HG03565 (cell line): ENCODE results near the gene ETFDH.
"Not testable (repeated sequence)": the region's sequence is repeated elsewhere in the genome, so short reads cannot be mapped to it uniquely, and the experiment has no call there.

Experiments used
- ATAC-seq: cut with Tn5 transposase; IDR thresholded peaks from one replicate; pipeline ENCODE4 v1.9.1; 2021; ENCODE audit warnings: mild to moderate bottlenecking, moderate library complexity; ENCODE audit not compliant: unreplicated experiment

The ETFDH gene

GRCh38 chr4:158671915-158672806, at the start of gene ETFDH:
ETFDH (plus strand) TSS chr4:158672296; CDS start chr4:158672457, 161 bp downstream.
- ATAC-seq = peak; percentile 78

GRCh38 chr4:158624889-158625478, 47.1 kb upstream of the ETFDH start:
- ATAC-seq = peak; percentile 97

GRCh38 chr4:158625544-158625943, 46.6 kb upstream of the ETFDH start:
- no peak for ATAC-seq

GRCh38 chr4:158630893-158631292, 41.2 kb upstream of the ETFDH start:
- no peak for ATAC-seq

GRCh38 chr4:158636619-158637018, 35.5 kb upstream of the ETFDH start:
- ATAC-seq = no peak

- ATAC-seq = no peak
Observed at GRCh38 chr4:158644356-158644755, 27.7 kb upstream of the ETFDH start.

GRCh38 chr4:158644760-158645159, 27.3 kb upstream of the ETFDH start:
- ATAC-seq = no peak

GRCh38 chr4:158649111-158649680, 22.9 kb upstream of the ETFDH start:
- no peak for ATAC-seq

GRCh38 chr4:158652920-158653319, 19.2 kb upstream of the ETFDH start:
- ATAC-seq = peak; percentile 48

GRCh38 chr4:158656439-158656838, 15.7 kb upstream of the ETFDH start:
- ATAC-seq = no peak

- ATAC-seq = no peak
Observed at GRCh38 chr4:158657291-158657690, 14.8 kb upstream of the ETFDH start.

GRCh38 chr4:158663255-158663654, 8.8 kb upstream of the ETFDH start:
- not testable (repeated sequence) for ATAC-seq

GRCh38 chr4:158663707-158664625, 8.1 kb upstream of the ETFDH start:
- not testable (repeated sequence) for ATAC-seq

- no peak for ATAC-seq
Observed at GRCh38 chr4:158664806-158665205, 7.3 kb upstream of the ETFDH start.

- no peak for ATAC-seq
Observed at GRCh38 chr4:158666892-158667291, 5.2 kb upstream of the ETFDH start.

- no peak for ATAC-seq
Observed at GRCh38 chr4:158667651-158668198, 4.4 kb upstream of the ETFDH start.

- peak; percentile 15 for ATAC-seq
Observed at GRCh38 chr4:158669310-158669709, 2.8 kb upstream of the ETFDH start.

- ATAC-seq = peak; percentile 9
Observed at GRCh38 chr4:158670975-158671664, 976 bp upstream of the ETFDH start.

GRCh38 chr4:158671665-158671914, 506 bp upstream of the ETFDH start, which contains the start of gene C4orf46:
C4orf46 (minus strand) TSS chr4:158671887; CDS start chr4:158671801, 86 bp downstream.
- ATAC-seq = no peak

- no peak for ATAC-seq
Observed at GRCh38 chr4:158673633-158674032, 1.5 kb downstream of the ETFDH start.
